ENCODE measurements around the gene PTPRJ.
A peak's percentile ranks its signal among the peaks of the same experiment; 100 is the strongest.

Gene PTPRJ

DNA sequence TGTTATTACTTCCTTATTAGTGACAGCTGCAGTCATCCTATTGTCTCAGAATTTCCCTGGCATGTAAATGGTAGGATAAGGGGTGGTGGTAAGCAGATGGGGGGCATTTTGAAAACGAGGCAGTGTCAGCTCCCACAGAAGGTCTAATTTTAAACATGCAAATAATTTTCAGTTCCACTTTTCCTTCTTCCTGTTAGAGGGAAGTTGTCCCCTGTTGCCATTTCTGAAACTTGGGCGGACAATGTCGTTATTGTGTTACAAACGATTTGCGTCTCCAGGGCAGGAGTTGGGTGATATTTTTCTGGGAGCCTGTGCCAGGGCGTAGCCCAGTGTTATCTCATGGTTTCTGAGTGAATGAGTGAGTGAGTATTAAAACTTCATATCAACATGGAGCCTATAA, 7.4 kb downstream of the PTPRJ start:
- no peak for TF ChIP-seq CTCF (conservative IDR thresholded peaks at IDR 0.05; ENCODE audit: low read length)
- DNase-seq (ENCODE audit: low read depth), result no peak
- no peak overlapping the region for H3K4me3 ChIP-seq (ENCODE audit: low read length)

DNA sequence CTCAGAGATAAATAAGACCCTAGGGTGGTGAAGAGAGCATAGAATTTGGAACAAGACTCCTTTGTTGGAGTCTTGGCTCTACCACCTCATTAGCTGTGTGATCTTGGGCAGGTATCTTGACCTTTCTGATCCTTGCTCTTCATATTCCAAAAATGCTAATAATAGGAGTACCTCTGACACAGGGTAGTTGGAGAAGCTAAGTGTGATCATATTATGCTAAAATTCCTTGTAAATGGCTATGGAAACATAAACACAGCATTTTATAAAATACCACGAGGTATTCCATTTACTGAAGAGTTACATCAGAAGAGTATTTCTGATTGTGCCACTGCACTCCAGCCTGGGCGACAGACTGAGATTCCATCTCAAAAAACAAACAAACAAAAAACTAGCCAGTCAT, 9.4 kb downstream of the PTPRJ start:
- no peak for TF ChIP-seq CTCF (conservative IDR thresholded peaks at IDR 0.05; ENCODE audit: low read length)
- DNase-seq (ENCODE audit: low read depth), result no peak
- no peak overlapping the region for H3K4me3 ChIP-seq (ENCODE audit: low read length)

DNA sequence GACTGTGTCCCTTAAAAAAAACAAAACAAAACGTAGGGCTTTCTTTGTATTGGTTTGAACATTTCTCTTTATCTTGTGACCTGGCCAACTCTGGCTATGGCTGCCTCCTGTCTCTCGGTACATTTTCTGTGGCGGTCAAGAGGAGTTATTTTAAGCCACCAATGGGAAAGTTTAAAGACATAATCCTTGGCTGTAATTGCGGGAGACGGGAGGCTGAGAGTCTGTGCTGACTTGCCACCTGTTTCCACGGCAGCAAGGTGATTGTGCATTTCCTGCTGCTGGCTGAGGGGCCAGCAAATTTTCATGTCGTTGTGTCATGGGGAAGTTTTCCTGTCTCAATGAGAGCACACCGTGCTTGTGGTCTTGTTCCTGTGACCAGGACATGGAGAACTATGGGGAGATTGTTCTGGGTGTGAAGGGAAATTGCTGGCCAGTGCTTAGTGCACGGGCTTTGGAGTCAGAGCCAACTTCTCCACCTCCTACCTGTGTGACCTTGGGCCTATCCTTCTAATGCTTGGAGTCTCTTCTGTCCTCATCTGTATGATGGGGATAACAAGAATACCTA, 11.0 kb downstream of the PTPRJ start:
- no peak overlapping the region for H3K4me3 ChIP-seq (ENCODE audit: low read length)
- no peak for DNase-seq (ENCODE audit: low read depth)
- no peak for TF ChIP-seq CTCF (conservative IDR thresholded peaks at IDR 0.05; ENCODE audit: low read length)

DNA sequence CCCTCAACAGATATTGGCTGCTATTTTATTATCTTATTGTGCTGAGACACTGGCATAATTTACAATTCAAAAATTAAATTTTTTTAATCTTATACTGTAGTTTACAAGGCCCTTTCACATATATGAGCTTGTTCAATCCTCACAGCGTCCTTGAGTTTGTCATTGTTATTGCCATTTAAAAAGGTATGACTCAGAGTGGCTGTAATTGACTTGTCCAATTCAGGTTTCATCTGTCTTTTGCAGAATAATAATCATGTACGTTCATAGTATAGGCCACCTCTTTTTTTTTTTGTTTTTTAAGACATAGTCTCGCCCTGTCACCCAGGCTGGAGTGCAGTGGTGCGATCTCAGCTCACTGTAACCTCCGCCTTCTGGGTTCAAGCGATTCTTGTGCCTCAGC, 11.5 kb downstream of the PTPRJ start:
- no peak overlapping the region for H3K4me3 ChIP-seq (ENCODE audit: low read length)
- DNase-seq (ENCODE audit: low read depth), result no peak
- no peak for TF ChIP-seq CTCF (conservative IDR thresholded peaks at IDR 0.05; ENCODE audit: low read length)

DNA sequence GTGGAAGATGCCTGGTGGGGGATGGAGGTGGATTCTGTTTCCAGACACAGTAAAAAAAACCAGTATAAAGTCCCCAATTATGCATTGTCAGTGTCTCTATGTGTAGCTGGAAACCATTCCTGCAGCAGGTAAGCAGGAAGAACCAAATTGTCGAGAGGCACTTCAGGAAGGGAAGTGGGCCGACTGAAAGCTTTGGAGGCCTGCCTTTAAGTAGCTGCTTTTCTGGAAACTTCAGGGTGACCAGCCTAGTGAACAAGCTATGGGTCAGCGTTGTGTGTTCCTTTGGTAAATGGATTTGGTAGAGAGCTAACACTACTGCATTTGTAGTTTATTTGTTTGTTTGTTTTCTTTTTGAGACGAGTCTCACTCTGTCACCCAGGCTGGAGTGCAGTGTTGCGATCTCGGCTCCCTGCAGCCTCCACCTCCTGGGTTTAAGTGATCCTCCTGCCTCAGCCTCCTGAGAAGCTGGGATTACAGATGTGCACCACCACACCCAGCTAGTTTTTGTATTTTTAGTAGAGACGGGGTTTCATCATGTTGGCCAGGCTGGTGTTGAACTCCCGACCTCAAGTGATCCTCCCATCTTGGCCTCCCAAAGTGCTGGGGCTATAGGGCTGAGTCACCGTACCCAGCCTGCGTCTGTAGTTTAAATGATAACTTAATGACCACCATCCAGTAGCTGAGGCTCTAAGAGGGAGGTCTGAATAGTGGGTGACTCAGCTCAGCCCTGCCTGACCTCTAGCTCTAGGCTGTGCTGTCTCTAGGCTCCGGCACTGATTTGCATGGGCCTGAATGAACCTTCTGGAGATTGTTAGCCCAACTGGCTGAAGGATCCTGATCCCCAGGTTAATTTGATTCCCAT, 12.8 kb downstream of the PTPRJ start:
- H3K4me3 ChIP-seq (ENCODE audit: low read length), result no peak overlapping the region
- no peak for TF ChIP-seq CTCF (conservative IDR thresholded peaks at IDR 0.05; ENCODE audit: low read length)
- peak; percentile 67 for DNase-seq (ENCODE audit: low read depth)

GRCh38 chr11:47994417-47994816, 14.1 kb downstream of the PTPRJ start:
- TF ChIP-seq CTCF (conservative IDR thresholded peaks at IDR 0.05; ENCODE audit: low read length), result no peak
- H3K4me3 ChIP-seq (ENCODE audit: low read length), result no peak overlapping the region
- DNase-seq (ENCODE audit: low read depth), result no peak

GRCh38 chr11:47995360-47995769, 15.0 kb downstream of the PTPRJ start:
- no peak for DNase-seq (ENCODE audit: low read depth)
- H3K4me3 ChIP-seq (ENCODE audit: low read length), result no peak overlapping the region
- no peak for TF ChIP-seq CTCF (conservative IDR thresholded peaks at IDR 0.05; ENCODE audit: low read length)

All from AG10803 (cell line).